ENCODE results near the gene KLHL30. TPM values are rescaled to one million over a fixed set of nuclear protein-coding genes. Genes with fewer than 3 reads are reported as not detected.

The KLHL30 gene
- total RNA-seq, 1 donor from 2014 or later: 0.07 TPM

DNA sequence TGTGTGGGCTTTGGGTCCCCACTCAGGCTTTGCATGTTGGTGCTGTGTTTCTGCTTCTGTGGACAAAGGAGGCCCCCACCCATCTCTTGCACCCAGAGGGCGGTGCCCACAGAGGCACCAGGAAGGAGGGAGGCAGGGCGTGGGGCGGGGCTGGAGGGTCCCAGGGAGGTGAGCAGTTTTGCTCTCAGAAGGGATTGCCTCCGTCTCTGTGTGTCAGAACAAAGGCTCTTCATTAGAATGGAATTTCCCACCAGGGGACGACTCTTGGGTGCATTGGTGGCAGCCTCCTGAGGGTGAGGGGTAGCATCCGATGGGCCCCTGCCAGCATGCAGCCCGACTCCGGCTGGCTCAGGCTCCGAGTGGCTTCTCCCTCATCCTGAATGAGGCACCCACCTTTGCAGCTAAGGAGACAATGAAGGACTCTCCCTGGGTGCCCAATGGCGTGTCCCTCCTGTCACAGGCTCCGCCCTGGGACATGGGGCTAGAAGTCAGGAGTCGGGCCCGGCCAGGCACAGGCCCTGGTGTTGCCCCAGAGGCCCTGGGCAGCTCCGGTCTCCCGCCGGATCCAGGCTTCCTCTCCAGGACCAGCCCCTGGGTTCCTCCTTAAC is 13.3 kb downstream of the KLHL30 start:
- no peaks in the 10 kb centered on the region for H3K36me3 Mint-ChIP-seq
- no peak for DNase-seq (ENCODE audit: extremely low spot score, unreplicated experiment)
- H3K27ac Mint-ChIP-seq: no peak overlapping the region
- H3K4me1 Mint-ChIP-seq (ENCODE audit: unreplicated experiment): peaks cover 8% of the 10 kb centered on the region
- no peaks in the 10 kb centered on the region for H3K9me3 Mint-ChIP-seq
- no peak overlapping the region for H3K4me3 Mint-ChIP-seq
- TF ChIP-seq, protein P1, sequence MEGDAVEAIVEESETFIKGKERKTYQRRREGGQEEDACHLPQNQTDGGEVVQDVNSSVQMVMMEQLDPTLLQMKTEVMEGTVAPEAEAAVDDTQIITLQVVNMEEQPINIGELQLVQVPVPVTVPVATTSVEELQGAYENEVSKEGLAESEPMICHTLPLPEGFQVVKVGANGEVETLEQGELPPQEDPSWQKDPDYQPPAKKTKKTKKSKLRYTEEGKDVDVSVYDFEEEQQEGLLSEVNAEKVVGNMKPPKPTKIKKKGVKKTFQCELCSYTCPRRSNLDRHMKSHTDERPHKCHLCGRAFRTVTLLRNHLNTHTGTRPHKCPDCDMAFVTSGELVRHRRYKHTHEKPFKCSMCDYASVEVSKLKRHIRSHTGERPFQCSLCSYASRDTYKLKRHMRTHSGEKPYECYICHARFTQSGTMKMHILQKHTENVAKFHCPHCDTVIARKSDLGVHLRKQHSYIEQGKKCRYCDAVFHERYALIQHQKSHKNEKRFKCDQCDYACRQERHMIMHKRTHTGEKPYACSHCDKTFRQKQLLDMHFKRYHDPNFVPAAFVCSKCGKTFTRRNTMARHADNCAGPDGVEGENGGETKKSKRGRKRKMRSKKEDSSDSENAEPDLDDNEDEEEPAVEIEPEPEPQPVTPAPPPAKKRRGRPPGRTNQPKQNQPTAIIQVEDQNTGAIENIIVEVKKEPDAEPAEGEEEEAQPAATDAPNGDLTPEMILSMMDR (conservative IDR thresholded peaks at IDR 0.05): no peak
- H3K27me3 Mint-ChIP-seq: no peaks in the 10 kb centered on the region

GRCh38 chr2:238152771-238153688 is 14.6 kb downstream of the KLHL30 start:
- H3K27ac Mint-ChIP-seq: no peak overlapping the region
- DNase-seq (ENCODE audit: extremely low spot score, unreplicated experiment): no peak
- no peaks in the 10 kb centered on the region for H3K9me3 Mint-ChIP-seq
- no peaks in the 10 kb centered on the region for H3K36me3 Mint-ChIP-seq
- H3K4me3 Mint-ChIP-seq: no peak overlapping the region
- TF ChIP-seq, protein P1 (conservative IDR thresholded peaks at IDR 0.05): no peak
- H3K4me1 Mint-ChIP-seq (ENCODE audit: unreplicated experiment): peaks cover 8% of the 10 kb centered on the region
- H3K27me3 Mint-ChIP-seq: peaks cover 3% of the 10 kb centered on the region

DNA sequence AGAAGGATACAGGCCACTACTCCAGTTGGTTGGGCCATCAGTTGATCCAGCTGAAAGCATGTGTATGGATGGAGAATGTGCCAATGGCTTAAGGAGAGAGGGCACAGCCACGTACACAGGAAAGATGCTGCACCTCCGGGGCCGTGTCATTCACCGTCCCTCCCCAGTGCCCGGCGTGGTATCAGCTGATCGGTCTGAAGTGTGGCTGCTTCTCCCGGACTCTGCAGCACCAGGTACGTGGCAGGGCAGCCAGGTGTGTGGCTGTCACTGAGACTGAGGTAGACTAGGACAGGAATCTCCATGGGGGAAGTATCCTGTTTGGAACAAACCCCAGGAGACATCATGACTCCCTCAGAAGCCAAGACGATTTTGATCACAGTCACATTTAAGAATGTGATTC is 16.1 kb downstream of the KLHL30 start:
- H3K27ac Mint-ChIP-seq: no peak overlapping the region

DNA sequence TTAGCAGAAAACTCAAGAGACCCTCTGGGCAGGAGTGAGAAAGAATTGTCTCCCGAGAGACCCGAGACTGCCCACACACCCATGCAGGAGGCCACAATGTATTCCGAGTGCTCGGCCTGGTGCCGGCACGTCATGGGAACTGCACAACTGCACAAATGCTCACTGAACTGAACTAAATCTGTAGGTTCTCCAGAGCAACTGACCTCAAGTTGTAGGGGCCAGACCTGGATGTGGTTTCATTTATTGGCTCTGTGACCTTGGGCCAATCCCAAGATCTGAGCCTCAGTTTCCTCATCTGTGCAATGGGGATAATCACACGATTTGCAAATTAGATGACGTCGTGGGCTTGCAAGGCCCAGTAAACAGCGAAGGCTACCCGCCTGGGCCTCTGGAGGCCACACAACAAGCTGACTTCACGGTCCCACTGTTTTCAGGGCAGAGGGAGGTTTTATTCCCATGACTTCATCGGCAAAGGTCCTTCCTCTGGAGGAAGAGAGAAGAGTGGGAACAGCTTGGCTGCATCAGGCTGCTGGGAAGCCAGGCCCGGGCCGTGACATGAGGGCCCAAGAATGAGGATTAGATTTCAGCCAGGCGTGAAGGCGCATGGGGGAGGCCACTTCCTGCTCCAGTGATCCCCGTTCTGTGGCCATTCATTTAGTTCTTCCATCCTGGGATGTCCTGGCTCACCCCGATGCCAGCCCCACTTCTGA is 16.7 kb downstream of the KLHL30 start:
- Mint-ChIP-seq H3K27me3 (peaks cover 12% of the 10 kb centered on the region), H3K9me3 (no peaks in the 10 kb centered on the region), H3K36me3 (no peaks in the 10 kb centered on the region), H3K4me3 (no peak overlapping the region), H3K4me1 (ENCODE audit: unreplicated experiment) (peaks cover 8% of the 10 kb centered on the region), H3K27ac (no peak overlapping the region)
- no peak for DNase-seq (ENCODE audit: extremely low spot score, unreplicated experiment)
- TF ChIP-seq, protein P1 (conservative IDR thresholded peaks at IDR 0.05): no peak

More for the DNA sequence above, 16.1 kb downstream of the KLHL30 start:
- H3K4me3 Mint-ChIP-seq: no peak overlapping the region
- no peak for DNase-seq (ENCODE audit: extremely low spot score, unreplicated experiment)
- peaks cover 8% of the 10 kb centered on the region for H3K4me1 Mint-ChIP-seq (ENCODE audit: unreplicated experiment)
- H3K27me3 Mint-ChIP-seq: peaks cover 8% of the 10 kb centered on the region
- H3K36me3 Mint-ChIP-seq: no peaks in the 10 kb centered on the region
- no peaks in the 10 kb centered on the region for H3K9me3 Mint-ChIP-seq
- TF ChIP-seq, protein P1 (conservative IDR thresholded peaks at IDR 0.05): no peak

DNA sequence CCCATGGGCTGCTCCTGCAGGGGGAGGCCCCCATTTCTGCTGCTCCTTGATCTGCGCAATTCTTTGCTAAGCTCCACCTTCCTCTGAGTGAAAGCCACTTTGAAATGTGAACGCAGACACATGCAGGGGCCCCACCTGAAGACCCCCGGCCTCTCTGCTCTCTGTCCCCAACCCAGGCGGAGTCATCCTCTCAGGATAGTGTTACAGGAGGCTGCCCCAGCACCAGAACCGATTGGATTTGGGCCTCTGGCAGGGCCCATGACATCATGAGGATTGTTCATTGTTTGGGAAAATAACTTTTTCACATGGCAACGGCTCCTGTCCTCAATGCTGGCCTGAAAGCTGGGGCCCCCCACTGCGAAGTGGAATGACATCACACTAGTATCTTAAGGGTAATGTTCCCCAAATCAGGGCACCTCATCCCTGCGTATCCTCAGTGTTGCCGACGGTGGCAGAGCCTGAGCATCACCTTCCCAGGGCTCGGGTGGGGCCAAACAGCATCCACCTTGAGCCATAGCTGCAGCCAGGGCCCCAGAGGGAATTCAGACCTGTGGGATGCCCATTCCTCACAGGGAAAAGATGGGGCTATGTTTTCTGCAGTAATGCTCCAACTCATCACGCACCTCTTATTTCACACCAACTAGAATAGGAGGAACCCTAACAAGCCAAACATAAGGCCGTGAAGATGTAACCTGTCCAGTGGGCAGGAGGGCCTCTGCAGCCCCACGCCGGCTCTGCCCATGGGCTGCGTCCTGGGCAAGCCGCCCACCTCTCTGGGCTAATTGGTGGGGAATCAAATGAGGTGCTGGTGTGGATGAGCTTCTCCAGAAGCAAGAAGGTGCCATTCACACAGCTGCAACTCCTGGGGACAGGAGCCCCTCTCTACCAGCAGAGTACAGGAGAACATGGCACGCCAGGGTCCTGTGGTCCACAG is 17.6 kb downstream of the KLHL30 start:
- Mint-ChIP-seq H3K4me1 (ENCODE audit: unreplicated experiment) (peaks cover 8% of the 10 kb centered on the region), H3K4me3 (no peak overlapping the region), H3K27ac (no peak overlapping the region), H3K36me3 (no peaks in the 10 kb centered on the region), H3K27me3 (peaks cover 18% of the 10 kb centered on the region), H3K9me3 (no peaks in the 10 kb centered on the region)
- TF ChIP-seq, protein P1 (conservative IDR thresholded peaks at IDR 0.05): no peak
- no peak for DNase-seq (ENCODE audit: extremely low spot score, unreplicated experiment)
